NB4 (cell line): Measurements from ENCODE around the gene NCOA1.

ENCODE experiments used
- CTCF ChIP-seq: IDR thresholded peaks from one replicate; pipeline ENCODE4 v1.5.1; 2012; ENCODE audit warnings: low read depth, low read length
- MAX ChIP-seq: IDR thresholded peaks from 2 replicates; pipeline ENCODE4 v1.6.1; 2011; ENCODE audit warnings: low read depth, low read length
- MYC ChIP-seq: IDR thresholded peaks from 2 replicates; pipeline ENCODE4 v1.6.1; 2011; ENCODE audit warnings: low read depth, low read length
- POLR2A ChIP-seq: IDR thresholded peaks from 2 replicates; pipeline ENCODE4 v1.6.1; 2011; ENCODE audit warnings: mild to moderate bottlenecking; ENCODE audit not compliant: insufficient read length; ENCODE audit errors: extremely low read depth

- TF ChIP-seq CTCF (no peak), POLR2A (no peak), MAX (no peak), MYC (no peak)
These were observed 21.4 kb downstream of the NCOA1 start for GRCh38 chr2:24512404-24512803.
